T47D (cell line): Measurements from ENCODE around the gene CROT.

ENCODE experiments used
- DNase-seq, 2 experiments: peaks; one replicate each; pipeline versions ENCODE4 v3.0.0 to v3.0.0-alpha.2; 2011 to 2012; ENCODE audit warnings: low read depth in 1 of 2, low spot score in 1 of 2
- JUND ChIP-seq: IDR thresholded peaks from 2 replicates; pipeline ENCODE4 v1.6.1; 2012; ENCODE audit warnings: low read depth
- in situ Hi-C: cut with HindIII; loops from 2 replicates; pipeline ENCODE4 v1.10.0; 2016; ENCODE audit warnings: low sequenced_read_pairs, low pct_unique_long_range_greater_than_20kb

Gene CROT

DNA sequence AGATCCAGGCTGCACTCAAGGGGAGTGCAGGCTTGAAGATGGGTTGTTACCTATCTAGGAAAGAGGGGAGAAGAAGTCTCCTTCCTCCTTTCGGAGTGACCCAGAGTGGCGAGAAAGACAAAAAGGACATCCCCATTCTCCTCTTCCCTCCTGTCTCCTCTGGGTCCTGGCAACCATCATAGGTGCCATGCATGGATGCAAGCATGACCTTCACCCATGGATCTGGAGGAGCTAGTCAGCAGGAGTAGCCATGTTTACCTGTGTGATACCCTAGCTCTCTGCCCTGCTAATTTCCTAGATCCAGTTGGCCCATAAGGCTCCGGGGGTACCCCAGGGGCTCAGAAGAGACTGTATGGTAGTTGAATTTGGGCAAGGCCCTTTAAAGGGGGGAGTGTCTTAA, 17.2 kb upstream of the CROT start:
- TF ChIP-seq JUND, result no peak
- peak in 1 of 2 experiments; percentile 48 for DNase-seq
- in situ Hi-C loops, result no loop called here

DNA sequence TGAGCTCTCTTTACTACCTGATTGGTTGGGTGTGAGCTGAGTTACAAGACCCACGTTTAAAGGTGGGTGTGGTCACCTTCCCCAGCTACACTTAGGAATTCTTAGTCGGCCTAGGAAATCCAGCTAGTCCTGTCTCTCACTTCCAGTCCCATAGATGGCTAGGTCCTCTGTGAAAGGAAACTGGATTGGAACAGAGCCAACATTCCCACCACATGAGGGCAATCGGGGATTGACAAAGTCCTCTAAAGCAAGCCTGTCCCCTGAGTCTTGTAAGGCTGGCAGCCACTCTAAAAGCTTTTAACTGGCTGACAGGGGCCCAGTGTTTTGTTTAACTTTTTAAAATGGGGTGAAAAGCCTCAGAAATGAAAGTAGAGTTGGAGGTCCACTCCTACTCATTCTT, 15.1 kb upstream of the CROT start:
- no peak for DNase-seq
- in situ Hi-C loops, result no loop called here
- no peak for TF ChIP-seq JUND

DNA sequence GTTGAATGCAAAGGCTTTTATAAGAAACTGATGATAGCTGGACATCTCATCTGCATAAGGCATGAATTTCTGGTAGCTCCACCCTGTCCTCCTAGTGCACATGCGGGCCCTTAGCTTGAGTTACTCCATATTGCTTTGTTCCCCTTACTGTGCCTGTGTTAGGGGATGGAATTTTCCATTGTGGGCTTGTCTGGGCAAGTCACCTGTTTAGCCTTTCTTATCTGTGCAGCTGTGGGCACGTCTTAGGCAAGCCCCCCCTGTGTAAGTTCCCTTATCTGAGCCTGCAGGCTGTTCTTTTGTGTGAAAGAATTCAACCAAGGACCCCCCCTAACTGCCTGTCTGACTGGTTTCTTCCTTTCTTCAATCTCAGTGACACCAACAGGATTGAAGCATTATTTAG, 14.5 kb upstream of the CROT start:
- no peak for TF ChIP-seq JUND
- no peak for DNase-seq
- in situ Hi-C loops, result no loop called here

DNA sequence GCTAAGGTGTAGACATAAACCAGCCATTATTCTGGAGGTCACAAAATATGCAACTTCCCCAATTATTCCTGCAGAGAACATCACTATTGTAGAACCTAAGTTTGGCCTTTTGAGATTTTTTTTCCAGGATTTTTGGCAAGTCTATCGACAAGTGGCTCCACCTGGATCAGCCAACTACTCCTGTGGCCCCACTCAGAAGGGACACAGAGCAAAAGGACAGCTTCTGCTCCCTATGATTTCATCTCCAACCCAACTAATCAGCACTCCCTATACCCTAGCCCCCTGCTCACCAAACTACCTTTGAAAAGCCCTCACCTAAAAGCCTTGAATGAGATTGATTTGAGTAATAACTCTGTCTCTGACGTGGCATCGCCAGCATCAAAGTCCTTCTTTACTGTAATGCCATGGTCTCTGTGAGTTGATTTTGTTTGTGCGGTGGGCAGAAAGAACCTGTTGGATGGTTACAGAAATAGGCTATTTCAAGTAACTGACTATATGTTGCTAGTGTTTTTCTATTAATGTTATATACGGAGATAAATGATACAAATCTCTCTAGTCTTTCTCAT, 13.7 kb upstream of the CROT start:
- in situ Hi-C loops, result no loop called here
- no peak for DNase-seq
- TF ChIP-seq JUND, result no peak

DNA sequence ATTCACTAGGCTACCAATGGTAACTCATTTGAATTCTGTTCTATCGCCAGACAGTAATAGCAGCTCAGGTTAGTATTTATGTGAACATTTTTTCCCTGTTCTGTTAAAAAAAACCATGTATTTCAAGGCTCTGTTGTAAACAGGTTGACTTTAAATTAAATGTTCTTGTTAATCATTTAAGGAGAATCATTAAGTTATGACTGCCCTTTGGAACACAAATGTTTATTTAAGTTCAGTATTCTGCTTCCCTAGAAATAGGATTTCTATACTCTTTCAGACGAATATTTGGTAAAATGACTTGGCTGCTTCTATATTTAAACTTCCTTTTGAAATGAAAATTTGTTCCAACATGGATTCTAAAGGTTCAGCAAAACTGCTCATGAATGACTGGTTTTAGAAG, 13.1 kb upstream of the CROT start:
- DNase-seq, result no peak
- in situ Hi-C loops, result no loop called here
- TF ChIP-seq JUND, result no peak

DNA sequence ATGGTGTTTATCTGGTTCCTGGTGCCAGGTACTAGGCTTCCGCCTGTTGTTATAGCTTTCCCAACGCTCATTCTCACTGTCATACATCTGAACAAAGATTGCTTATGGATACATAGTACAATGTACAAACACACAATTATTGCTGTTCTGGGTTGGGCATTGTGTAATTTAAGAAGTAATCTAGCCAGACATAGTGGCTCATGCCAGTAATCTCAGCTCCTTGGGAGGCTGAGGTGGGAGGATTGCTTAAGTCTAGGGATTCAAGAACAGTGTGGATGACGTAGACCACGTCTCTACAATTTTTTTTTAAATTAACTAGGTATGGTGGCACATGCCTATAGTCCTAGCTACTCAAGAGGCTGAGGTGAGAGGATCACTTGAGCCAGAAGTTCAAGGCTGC, 9.3 kb upstream of the CROT start:
- in situ Hi-C loops, result no loop called here
- TF ChIP-seq JUND, result no peak
- DNase-seq, result no peak

DNA sequence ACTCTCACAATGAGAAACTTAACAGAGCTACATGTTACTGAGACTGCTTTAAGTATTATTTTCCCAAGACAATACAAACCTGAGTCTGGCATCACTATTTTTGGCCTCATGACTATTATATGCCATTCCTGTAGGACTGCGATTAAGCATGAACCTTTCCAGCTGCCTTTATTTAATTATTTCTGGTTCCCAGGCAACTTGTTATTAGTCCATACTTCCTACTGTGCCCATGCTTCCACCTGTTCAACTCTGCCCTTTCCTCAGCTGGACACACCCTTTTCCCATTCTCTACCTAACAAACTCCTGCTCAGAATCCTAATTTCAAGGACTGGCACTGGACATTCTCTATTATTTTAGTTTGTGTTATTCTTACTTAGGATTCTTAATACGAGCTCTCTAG, 8.1 kb upstream of the CROT start:
- no peak for DNase-seq
- in situ Hi-C loops, result no loop called here
- no peak for TF ChIP-seq JUND

DNA sequence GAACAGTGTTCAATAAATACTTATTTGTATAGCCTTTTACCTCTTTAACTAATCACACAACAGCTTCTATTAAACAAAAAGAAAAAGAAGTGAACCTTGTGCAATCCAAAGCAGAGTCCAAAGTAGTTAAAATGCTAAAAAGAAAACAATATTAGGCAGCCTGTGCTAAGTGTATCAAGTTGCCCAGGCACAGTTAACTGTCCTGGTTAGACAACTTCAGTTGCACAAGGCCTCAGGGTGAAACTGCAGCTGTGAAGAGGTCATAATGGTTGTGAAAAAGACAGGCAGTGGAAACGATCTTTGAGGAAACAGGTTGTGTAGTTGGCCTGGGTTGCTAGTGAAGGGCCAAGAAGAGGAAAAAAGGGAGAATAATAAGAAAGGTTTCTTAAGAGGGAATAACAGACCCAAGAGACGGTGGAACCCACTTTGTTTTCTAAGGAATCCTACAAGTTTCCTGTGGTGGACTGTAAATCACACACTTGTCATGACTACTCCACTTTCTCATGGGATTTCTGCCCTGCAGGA, 6.0 kb upstream of the CROT start:
- no peak for TF ChIP-seq JUND
- in situ Hi-C loops, result no loop called here
- DNase-seq, result peak in 1 of 2 experiments; percentile 32

DNA sequence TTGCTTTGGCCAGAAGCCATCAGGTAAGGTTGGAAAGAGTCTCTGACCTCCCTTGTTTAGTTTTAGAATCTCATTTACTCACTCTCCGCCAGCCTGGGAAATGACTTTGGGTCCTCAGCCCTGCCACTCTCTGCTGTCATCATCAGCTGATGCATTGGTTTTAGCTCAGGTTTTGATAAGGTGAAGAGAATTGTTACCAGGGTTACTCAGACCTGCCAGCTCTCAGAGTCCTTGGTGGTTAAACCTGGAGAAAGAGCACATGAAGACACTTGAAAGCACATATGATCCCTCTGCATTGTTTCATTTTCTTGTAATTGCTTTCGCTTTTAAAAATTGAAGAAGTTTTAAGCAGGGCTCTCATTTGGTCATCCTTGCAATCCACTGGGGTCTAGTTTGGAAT, 4.0 kb upstream of the CROT start:
- in situ Hi-C loops, result no loop called here

DNA sequence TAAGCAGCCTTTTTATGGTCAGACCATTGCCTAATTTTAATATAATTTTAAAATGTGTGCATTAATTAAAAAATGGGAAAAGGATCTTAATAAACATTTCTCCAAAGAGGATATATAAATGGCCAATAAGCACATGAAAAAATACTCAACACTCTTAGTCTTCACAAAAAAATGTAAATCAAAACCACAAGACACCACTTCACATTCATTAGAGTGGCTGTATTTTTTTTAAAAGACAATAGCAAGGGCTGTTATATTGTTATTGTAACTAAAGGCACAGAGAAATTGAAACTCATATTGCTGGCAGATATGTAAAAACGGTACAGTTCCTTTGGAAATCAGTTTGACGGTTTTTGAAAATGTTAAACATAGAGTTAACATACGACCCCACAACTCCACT, 3.2 kb upstream of the CROT start:
- in situ Hi-C loops, result no loop called here
- no peak for DNase-seq
- TF ChIP-seq JUND, result no peak

More for the DNA sequence above, 4.0 kb upstream of the CROT start:
- TF ChIP-seq JUND, result no peak
- DNase-seq, result no peak

DNA sequence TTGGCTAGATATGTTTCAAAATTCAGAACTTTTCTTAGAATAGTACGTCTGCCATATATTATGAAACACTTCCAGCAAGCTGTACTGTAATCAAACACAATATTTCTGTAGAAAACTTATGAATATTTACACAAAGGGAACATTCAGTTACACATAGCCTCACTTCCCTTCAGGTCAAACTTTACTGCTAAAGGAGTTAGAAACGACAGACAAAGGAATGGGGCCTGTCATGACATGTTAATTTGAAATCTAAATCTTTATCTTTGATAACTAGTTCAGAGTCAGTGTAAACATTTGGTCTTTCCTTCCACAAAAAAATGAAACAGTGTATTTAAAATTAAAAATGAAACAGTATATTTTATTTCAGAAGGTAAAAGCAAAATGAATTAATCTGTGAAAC, 1.0 kb upstream of the CROT start:
- peak in 1 of 2 experiments; percentile 7 for DNase-seq
- in situ Hi-C loops, result no loop called here
- no peak for TF ChIP-seq JUND

DNA sequence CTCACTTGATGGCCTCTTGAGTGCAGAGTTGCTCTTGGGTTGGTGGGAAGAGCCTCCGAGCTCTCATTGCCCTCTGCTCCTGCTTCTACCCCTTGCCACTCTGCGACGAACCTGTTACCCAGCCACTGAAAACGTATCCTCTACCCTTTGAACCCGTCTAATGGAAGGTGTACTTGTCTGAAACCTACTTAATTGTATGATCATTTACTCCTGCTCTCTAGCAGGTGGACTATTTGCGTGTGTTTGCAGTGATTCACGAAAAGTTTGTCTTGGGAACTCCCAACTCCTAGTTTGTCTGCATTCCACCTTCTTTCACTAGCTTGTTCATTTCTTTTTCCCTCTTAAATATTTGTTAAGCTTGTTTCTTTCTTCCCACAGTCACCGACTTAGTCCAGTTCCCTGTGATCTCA, 503 bp downstream of the CROT start:
- in situ Hi-C loops, result no loop called here
- DNase-seq, result peak in 1 of 2 experiments; percentile 23

DNA sequence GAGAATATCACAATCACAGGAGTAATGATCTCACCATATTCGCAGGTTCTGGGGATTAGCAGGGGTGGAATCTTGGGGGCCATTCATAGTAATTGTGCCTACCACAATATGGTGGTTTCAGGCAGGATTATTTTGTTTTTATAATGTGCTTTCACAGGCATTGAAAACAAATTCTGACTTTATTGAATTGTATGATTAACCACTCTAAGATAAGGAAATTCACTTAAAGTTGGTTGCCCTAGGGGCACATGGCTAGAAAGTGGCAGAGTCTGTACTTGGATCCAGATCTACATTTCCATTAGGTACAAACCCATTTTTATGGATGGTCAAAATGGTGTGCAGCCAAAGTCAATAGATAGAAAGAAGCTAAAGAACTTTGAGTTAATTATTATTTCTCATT, 1.7 kb downstream of the CROT start:
- in situ Hi-C loops, result no loop called here
- TF ChIP-seq JUND, result no peak
- no peak for DNase-seq

More for the DNA sequence above, 503 bp downstream of the CROT start:
- TF ChIP-seq JUND, result no peak

DNA sequence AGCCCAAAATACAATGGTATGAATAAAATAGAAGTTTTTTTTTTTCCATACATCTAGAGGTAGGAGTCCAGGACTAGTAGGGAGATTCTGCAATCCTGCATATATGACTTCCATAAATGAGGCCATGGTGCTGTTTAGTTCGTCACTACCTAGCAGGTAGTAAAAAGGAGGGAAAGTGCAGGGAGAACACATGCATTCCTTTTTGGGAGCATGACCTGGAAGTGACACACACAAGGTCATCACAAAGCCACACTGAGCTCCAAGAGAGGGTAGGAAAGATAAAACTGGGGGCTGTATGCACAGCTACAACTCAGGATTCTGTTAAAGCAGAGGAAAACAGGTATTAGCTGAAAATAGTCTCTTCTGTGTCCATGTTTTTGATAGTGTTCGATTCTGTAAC, 2.2 kb downstream of the CROT start:
- in situ Hi-C loops, result no loop called here
- no peak for DNase-seq
- TF ChIP-seq JUND, result no peak
